HEK293 (cell line): ENCODE results near the gene ALOX15.

Experiments used
- CTCF ChIA-PET: fragments of 350-600 bp; formaldehyde crosslinking; extraction: SDS; loops from one replicate; lab custom pipeline; 2021; ENCODE audit warnings: antibody characterized with exemption; lab: Yijun Ruan, JAX
- POLR2A ChIA-PET: fragments of 300-600 bp; formaldehyde crosslinking; extraction: SDS; loops from one replicate; lab custom pipeline; 2020; ENCODE audit warnings: antibody characterized with exemption, inconsistent platforms; lab: Yijun Ruan, JAX
- H3K27ac ChIP-seq: fragments of 200-500 bp; sonication (Bioruptor generic); 2 replicates; pipeline ENCODE4 v1.5.1; 2014; ENCODE audit warnings: low read depth, low read length, control low read depth, inconsistent platforms; ENCODE audit errors: extremely low read depth
- H3K36me3 ChIP-seq, 2 experiments: fragments of 200-500 bp in 1 of 2; sonication (Bioruptor generic) in 1 of 2; 1 replicate in 1 of 2; 2 replicates in 1 of 2; pipeline ENCODE4 v1.5.1; 2014 to 2017; ENCODE audit warnings: inconsistent platforms in 2 of 2, low read length in 2 of 2; ENCODE audit not compliant: control insufficient read depth in 2 of 2, insufficient read depth in 1 of 2
- H3K4me1 ChIP-seq: fragments of 200-500 bp; sonication (Bioruptor generic); 2 replicates; pipeline ENCODE4 v1.5.1; 2014; ENCODE audit warnings: mild to moderate bottlenecking, low read length, inconsistent platforms; ENCODE audit not compliant: control insufficient read depth, insufficient read depth
- H3K4me3 ChIP-seq: 2 replicates; pipeline ENCODE4 v1.5.1; 2011; ENCODE audit warnings: low read depth, mild to moderate bottlenecking, control low read depth, low read length, moderate library complexity
- H3K9me3 ChIP-seq: fragments of 200-500 bp; sonication (Bioruptor generic); 2 replicates; pipeline ENCODE4 v1.5.1; 2014; ENCODE audit warnings: low read depth, low read length, inconsistent platforms; ENCODE audit not compliant: control insufficient read depth, insufficient read depth
- GLI2 ChIP-seq: fragments of 450-650 bp; formaldehyde crosslinking; IDR thresholded peaks from 2 replicates; pipeline ENCODE4; 2017; ENCODE audit warnings: missing biosample characterization, missing genetic modification characterization, low read depth, borderline replicate concordance
- HOXC10 ChIP-seq: sonication (generic); formaldehyde crosslinking; IDR thresholded peaks from 2 replicates; pipeline ENCODE4 v1.8.1; 2023; ENCODE audit warnings: mild to moderate bottlenecking, missing genetic modification reagents
- KLF9 ChIP-seq: fragments of 450-650 bp; formaldehyde crosslinking; IDR thresholded peaks from 2 replicates; pipeline ENCODE4 v1.5.1; 2016; ENCODE audit warnings: missing biosample characterization, missing genetic modification characterization, low read depth
- OSR2 ChIP-seq: fragments of 450-650 bp; formaldehyde crosslinking; IDR thresholded peaks from 2 replicates; pipeline ENCODE4 v1.5.1; 2016; ENCODE audit warnings: missing biosample characterization, missing genetic modification characterization
- SP2 ChIP-seq: fragments of 450-650 bp; formaldehyde crosslinking; IDR thresholded peaks from 2 replicates; pipeline ENCODE4 v1.5.1; 2016; ENCODE audit warnings: missing biosample characterization, missing genetic modification characterization
- SP7 ChIP-seq: fragments of 450-650 bp; formaldehyde crosslinking; IDR thresholded peaks from 2 replicates; pipeline ENCODE4 v1.5.1; 2016; ENCODE audit warnings: missing biosample characterization, missing genetic modification characterization
- YY2 ChIP-seq: fragments of 450-650 bp; formaldehyde crosslinking; IDR thresholded peaks from 2 replicates; pipeline ENCODE4 v1.5.1; 2016; ENCODE audit warnings: missing biosample characterization, missing genetic modification characterization
- ZBTB20 ChIP-seq: fragments of 450-650 bp; formaldehyde crosslinking; IDR thresholded peaks from 2 replicates; pipeline ENCODE4 v1.5.1; 2016; ENCODE audit warnings: missing biosample characterization, missing genetic modification characterization
- ZFHX2 ChIP-seq: fragments of 450-650 bp; formaldehyde crosslinking; conservative IDR thresholded peaks from 2 replicates; pipeline ENCODE4 v1.5.1; 2016; ENCODE audit warnings: missing biosample characterization, missing genetic modification characterization
- ZFP3 ChIP-seq: fragments of 450-650 bp; formaldehyde crosslinking; IDR thresholded peaks from 2 replicates; pipeline ENCODE4 v1.5.1; 2016; ENCODE audit warnings: low read depth, missing biosample characterization, missing genetic modification characterization
- ZNF133 ChIP-seq: fragments of 450-650 bp; formaldehyde crosslinking; IDR thresholded peaks from 2 replicates; pipeline ENCODE4 v1.5.1; 2016; ENCODE audit warnings: missing biosample characterization, missing genetic modification characterization
- ZNF266 ChIP-seq: fragments of 450-650 bp; formaldehyde crosslinking; IDR thresholded peaks from 2 replicates; pipeline ENCODE4 v1.5.1; 2016; ENCODE audit warnings: missing biosample characterization, missing genetic modification characterization, low read depth
- ZNF394 ChIP-seq: fragments of 450-650 bp; formaldehyde crosslinking; IDR thresholded peaks from 2 replicates; pipeline ENCODE4 v1.5.1; 2016; ENCODE audit warnings: missing biosample characterization, missing genetic modification characterization, mild to moderate bottlenecking, moderate library complexity, borderline replicate concordance
- ZNF501 ChIP-seq: fragments of 450-650 bp; formaldehyde crosslinking; IDR thresholded peaks from 2 replicates; pipeline ENCODE4 v1.5.1; 2016; ENCODE audit warnings: missing biosample characterization, missing genetic modification characterization
- ZNF560 ChIP-seq: fragments of 450-650 bp; formaldehyde crosslinking; IDR thresholded peaks from 2 replicates; pipeline ENCODE4 v1.5.1; 2017; ENCODE audit warnings: missing biosample characterization, missing genetic modification characterization, borderline replicate concordance
- ZNF658 ChIP-seq: fragments of 450-650 bp; formaldehyde crosslinking; IDR thresholded peaks from 2 replicates; pipeline ENCODE4; 2016; ENCODE audit warnings: missing biosample characterization, missing genetic modification characterization
- ZNF670 ChIP-seq: fragments of 450-650 bp; formaldehyde crosslinking; IDR thresholded peaks from 2 replicates; pipeline ENCODE4 v1.5.1; 2016; ENCODE audit warnings: missing biosample characterization, missing genetic modification characterization, low read depth
- ZNF76 ChIP-seq: fragments of 450-650 bp; formaldehyde crosslinking; IDR thresholded peaks from 2 replicates; pipeline ENCODE4; 2016; ENCODE audit warnings: low read depth, missing biosample characterization, missing genetic modification characterization, borderline replicate concordance
- ZNF792 ChIP-seq: fragments of 450-650 bp; formaldehyde crosslinking; IDR thresholded peaks from 2 replicates; pipeline ENCODE4 v1.5.1; 2016; ENCODE audit warnings: missing biosample characterization, missing genetic modification characterization
- TF ChIP-seq, protein P1 (sequence below): fragments of 450-650 bp; formaldehyde crosslinking; IDR thresholded peaks from 2 replicates; pipeline ENCODE4 v1.5.1; 2016; ENCODE audit warnings: missing biosample characterization, missing genetic modification characterization
- TF ChIP-seq, protein P2 (sequence below): fragments of 450-650 bp; formaldehyde crosslinking; IDR thresholded peaks from 2 replicates; pipeline ENCODE4 v1.5.1; 2017; ENCODE audit warnings: missing biosample characterization, missing genetic modification characterization
- TF ChIP-seq, protein P3 (sequence below): fragments of 450-650 bp; formaldehyde crosslinking; IDR thresholded peaks from 2 replicates; pipeline ENCODE4 v1.5.1; 2016; ENCODE audit warnings: missing biosample characterization, missing genetic modification characterization

ALOX15 gene

GRCh38 chr17:4599505-4600281 is 41.8 kb downstream of the ALOX15 start (continued):
- TF ChIP-seq ZBTB20 (tag by site-specific recombination) (peak; percentile 14; the same call in 1 of the 2 replicates), ZNF76 (tag by site-specific recombination) (no peak), SP2 (tag by site-specific recombination) (no peak), ZNF658 (tag by site-specific recombination) (no peak), GLI2 (tag by site-specific recombination) (no peak)
- TF ChIP-seq, protein P1, sequence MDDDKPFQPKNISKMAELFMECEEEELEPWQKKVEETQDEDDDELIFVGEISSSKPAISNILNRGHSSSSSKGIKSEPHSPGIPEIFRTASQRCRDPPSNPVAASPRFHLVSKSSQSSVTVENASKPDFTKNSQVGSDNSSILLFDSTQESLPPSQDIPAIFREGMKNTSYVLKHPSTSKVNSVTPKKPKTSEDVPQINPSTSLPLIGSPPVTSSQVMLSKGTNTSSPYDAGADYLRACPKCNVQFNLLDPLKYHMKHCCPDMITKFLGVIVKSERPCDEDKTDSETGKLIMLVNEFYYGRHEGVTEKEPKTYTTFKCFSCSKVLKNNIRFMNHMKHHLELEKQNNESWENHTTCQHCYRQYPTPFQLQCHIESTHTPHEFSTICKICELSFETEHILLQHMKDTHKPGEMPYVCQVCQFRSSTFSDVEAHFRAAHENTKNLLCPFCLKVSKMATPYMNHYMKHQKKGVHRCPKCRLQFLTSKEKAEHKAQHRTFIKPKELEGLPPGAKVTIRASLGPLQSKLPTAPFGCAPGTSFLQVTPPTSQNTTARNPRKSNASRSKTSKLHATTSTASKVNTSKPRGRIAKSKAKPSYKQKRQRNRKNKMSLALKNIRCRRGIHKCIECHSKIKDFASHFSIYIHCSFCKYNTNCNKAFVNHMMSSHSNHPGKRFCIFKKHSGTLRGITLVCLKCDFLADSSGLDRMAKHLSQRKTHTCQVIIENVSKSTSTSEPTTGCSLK (tag by site-specific recombination), result no peak

DNA sequence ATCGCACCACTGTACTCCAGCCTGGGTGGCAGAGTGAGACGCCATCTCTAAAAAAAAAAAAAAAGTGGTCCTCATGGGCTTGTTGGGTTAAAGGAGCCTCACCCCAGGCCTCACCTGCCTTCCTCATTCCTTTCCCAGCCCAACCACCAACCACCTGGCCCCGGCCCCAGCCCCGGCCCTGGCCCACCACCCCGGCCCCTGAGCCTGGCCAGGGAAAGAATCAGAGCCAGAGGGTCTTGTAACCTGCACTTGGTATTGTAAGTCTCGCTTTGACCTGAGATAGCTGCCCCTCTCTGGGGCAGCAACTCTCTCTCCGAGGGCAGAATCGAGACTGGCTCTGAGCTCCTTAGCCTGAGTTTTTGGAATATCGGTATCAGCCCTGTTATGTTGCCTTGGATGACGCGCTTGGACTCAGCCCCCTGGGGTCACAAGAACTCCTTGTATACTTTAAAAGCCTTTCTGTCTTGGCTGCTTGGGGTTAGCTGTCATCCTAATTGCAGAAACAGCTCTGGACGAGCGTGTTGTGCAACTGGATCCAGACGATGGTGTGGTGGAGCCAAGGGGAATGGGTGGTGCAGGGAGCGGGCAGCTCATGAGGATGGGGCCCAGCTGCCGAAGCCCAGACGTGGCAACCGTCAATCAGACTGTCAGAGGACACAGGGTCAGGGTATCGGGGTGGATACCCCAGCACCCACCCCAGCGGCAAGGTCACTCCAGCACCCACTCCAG is 42.5 kb downstream of the ALOX15 start:
- peaks cover 18% of the 10 kb centered on the region for H3K4me1 ChIP-seq
- ChIA-PET CTCF (interaction anchor here (0.6 to 4.2 kb wide), 5 partner anchors 24 to 418 kb away, joined by 3 to 22 read pairs (median 3); no protein-coding TSS in a partner anchor), POLR2A (interaction anchor here (0.5 to 2.9 kb wide), 2 partner anchors 15 to 124 kb away, joined by 3 to 12 read pairs; partner anchors contain the start of gene SMTNL2)
- H3K27ac ChIP-seq, result peak overlapping the region; percentile 57; the same call in 1 of the 2 replicates
- H3K9me3 ChIP-seq, result no peaks in the 10 kb centered on the region
- TF ChIP-seq ZNF394, result no peak
- TF ChIP-seq OSR2, result no peak
- TF ChIP-seq SP7 (tag by site-specific recombination), result no peak
- no peak for TF ChIP-seq YY2 (tag by site-specific recombination)
- TF ChIP-seq ZNF501 (tag by site-specific recombination), result no peak
- no peak for TF ChIP-seq ZNF266 (tag by site-specific recombination)
- no peak for TF ChIP-seq HOXC10 (CRISPR knock-in tag)
- TF ChIP-seq ZFHX2 (tag by site-specific recombination), result no peak
- no peak for TF ChIP-seq ZNF670 (tag by site-specific recombination)
- no peak for TF ChIP-seq ZNF133 (tag by site-specific recombination)
- TF ChIP-seq, protein P2, sequence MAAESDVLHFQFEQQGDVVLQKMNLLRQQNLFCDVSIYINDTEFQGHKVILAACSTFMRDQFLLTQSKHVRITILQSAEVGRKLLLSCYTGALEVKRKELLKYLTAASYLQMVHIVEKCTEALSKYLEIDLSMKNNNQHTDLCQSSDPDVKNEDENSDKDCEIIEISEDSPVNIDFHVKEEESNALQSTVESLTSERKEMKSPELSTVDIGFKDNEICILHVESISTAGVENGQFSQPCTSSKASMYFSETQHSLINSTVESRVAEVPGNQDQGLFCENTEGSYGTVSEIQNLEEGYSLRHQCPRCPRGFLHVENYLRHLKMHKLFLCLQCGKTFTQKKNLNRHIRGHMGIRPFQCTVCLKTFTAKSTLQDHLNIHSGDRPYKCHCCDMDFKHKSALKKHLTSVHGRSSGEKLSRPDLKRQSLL (tag by site-specific recombination), result no peak
- TF ChIP-seq, protein P3, sequence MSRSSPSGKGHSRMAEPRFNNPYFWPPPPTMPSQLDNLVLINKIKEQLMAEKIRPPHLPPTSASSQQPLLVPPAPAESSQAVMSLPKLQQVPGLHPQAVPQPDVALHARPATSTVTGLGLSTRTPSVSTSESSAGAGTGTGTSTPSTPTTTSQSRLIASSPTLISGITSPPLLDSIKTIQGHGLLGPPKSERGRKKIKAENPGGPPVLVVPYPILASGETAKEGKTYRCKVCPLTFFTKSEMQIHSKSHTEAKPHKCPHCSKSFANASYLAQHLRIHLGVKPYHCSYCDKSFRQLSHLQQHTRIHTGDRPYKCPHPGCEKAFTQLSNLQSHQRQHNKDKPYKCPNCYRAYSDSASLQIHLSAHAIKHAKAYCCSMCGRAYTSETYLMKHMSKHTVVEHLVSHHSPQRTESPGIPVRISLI (tag by site-specific recombination), result no peak
- no peak for TF ChIP-seq KLF9 (tag by site-specific recombination)
- no peak for TF ChIP-seq ZFP3 (tag by site-specific recombination)
- TF ChIP-seq ZNF560 (tag by site-specific recombination), result no peak
- no peak for TF ChIP-seq ZNF792 (tag by site-specific recombination)
- no peak overlapping the region for H3K4me3 ChIP-seq
- no peaks in the 10 kb centered on the region for H3K36me3 ChIP-seq
